Measurements from ENCODE around the gene ZNF570.

DNA sequence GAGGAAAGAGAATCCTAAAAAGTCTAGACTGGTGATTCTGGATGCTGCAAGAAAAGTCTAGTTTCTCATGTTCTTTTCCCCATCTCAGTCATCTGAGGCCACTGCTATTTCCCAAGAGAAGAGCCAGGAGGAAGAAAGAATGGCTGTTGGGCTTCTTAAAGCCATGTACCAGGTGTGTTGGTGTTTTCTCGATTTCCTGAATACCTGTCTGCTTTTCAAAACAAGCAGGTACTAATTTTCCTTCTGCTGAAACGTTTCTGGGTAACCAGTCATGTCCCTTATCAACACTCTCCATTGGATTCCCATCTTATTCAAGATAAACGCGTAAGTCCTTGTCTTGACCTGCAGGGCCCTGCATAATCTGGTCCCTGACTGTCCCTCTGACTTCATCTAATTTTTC, 1.1 kb downstream of the ZNF570 start:
- TF ChIP-seq GATA2 (IDR thresholded peaks at IDR 0.05; ENCODE audit: low read depth, low read length): no peak
- no peak for TF ChIP-seq GATA3 (IDR thresholded peaks at IDR 0.05; ENCODE audit: low read depth, low read length)

All from SH-SY5Y (cell line).